ENCODE measurements around the gene PDGFD.

Gene PDGFD

DNA sequence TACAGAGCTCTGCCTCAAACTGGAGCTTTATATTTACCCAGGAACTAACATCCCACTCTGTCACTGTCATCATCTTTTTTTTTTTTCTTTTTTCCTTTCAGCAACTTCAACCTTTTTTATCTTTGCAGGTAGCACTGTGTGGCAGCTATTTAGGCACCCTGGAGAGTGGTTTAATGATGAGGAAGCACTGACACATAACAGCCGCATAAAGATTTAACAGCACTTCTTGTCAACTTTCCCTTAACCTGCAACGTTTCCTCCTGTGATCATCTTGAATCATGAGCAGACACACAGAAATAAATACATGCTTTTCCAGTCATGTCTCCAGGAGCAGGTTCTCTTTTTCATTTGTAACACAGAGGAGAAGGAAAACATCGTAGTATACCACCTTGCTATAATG is 34.8 kb downstream of the PDGFD start:
- no peaks in the 10 kb centered on the region for H3K4me1 Mint-ChIP-seq
- H3K27ac Mint-ChIP-seq, result no peak overlapping the region
- H3K9me3 Mint-ChIP-seq, result no peaks in the 10 kb centered on the region
- no peaks in the 10 kb centered on the region for H3K36me3 Mint-ChIP-seq (ENCODE audit: low read depth)
- H3K4me3 Mint-ChIP-seq, result no peak overlapping the region
- DNase-seq, result no peak
- H3K27me3 Mint-ChIP-seq (ENCODE audit: low read depth, poor library complexity), result no peaks in the 10 kb centered on the region
- TF ChIP-seq, protein P1, sequence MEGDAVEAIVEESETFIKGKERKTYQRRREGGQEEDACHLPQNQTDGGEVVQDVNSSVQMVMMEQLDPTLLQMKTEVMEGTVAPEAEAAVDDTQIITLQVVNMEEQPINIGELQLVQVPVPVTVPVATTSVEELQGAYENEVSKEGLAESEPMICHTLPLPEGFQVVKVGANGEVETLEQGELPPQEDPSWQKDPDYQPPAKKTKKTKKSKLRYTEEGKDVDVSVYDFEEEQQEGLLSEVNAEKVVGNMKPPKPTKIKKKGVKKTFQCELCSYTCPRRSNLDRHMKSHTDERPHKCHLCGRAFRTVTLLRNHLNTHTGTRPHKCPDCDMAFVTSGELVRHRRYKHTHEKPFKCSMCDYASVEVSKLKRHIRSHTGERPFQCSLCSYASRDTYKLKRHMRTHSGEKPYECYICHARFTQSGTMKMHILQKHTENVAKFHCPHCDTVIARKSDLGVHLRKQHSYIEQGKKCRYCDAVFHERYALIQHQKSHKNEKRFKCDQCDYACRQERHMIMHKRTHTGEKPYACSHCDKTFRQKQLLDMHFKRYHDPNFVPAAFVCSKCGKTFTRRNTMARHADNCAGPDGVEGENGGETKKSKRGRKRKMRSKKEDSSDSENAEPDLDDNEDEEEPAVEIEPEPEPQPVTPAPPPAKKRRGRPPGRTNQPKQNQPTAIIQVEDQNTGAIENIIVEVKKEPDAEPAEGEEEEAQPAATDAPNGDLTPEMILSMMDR (IDR thresholded peaks at IDR 0.05), result no peak

DNA sequence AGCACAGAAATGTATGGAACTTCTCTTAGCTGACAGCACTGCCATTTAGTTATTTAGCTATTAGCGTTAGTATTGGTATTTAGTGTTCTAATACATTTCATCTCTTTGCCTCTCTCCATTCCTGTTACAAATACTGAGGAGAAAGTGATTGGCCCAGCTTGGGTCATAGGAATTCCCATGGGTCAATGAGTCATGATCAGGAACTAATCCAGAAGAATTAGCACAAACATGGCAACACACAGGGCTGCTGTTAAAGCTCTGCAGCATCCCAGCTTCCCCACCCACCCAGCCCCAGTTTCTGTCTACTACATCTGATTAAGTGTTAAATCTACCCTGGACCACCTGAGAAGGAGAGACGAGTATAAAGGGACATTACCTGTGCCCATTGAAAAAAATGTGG is 36.1 kb downstream of the PDGFD start:
- H3K4me3 Mint-ChIP-seq, result no peak overlapping the region
- no peak overlapping the region for H3K27ac Mint-ChIP-seq
- TF ChIP-seq, protein P1 (IDR thresholded peaks at IDR 0.05), result no peak
- no peaks in the 10 kb centered on the region for H3K36me3 Mint-ChIP-seq (ENCODE audit: low read depth)
- no peaks in the 10 kb centered on the region for H3K4me1 Mint-ChIP-seq
- no peak for DNase-seq
- H3K9me3 Mint-ChIP-seq, result no peaks in the 10 kb centered on the region
- H3K27me3 Mint-ChIP-seq (ENCODE audit: low read depth, poor library complexity), result no peaks in the 10 kb centered on the region

- Mint-ChIP-seq H3K4me3 (no peak overlapping the region), H3K27me3 (ENCODE audit: low read depth, poor library complexity) (no peaks in the 10 kb centered on the region), H3K27ac (no peak overlapping the region), H3K36me3 (ENCODE audit: low read depth) (no peaks in the 10 kb centered on the region), H3K9me3 (no peaks in the 10 kb centered on the region), H3K4me1 (no peaks in the 10 kb centered on the region)
- TF ChIP-seq, protein P1 (IDR thresholded peaks at IDR 0.05), result no peak
- DNase-seq, result no peak
These were observed 37.5 kb downstream of the PDGFD start for GRCh38 chr11:104126464-104126863.

GRCh38 chr11:104124979-104125378 is 39.0 kb downstream of the PDGFD start:
- no peaks in the 10 kb centered on the region for H3K4me1 Mint-ChIP-seq
- H3K27me3 Mint-ChIP-seq (ENCODE audit: low read depth, poor library complexity), result no peaks in the 10 kb centered on the region
- TF ChIP-seq, protein P1 (IDR thresholded peaks at IDR 0.05), result no peak
- no peak overlapping the region for H3K27ac Mint-ChIP-seq
- H3K4me3 Mint-ChIP-seq, result no peak overlapping the region
- no peaks in the 10 kb centered on the region for H3K36me3 Mint-ChIP-seq (ENCODE audit: low read depth)
- no peaks in the 10 kb centered on the region for H3K9me3 Mint-ChIP-seq
- no peak for DNase-seq

GRCh38 chr11:104122836-104123235 is 41.1 kb downstream of the PDGFD start:
- Mint-ChIP-seq H3K27ac (no peak overlapping the region), H3K4me1 (no peaks in the 10 kb centered on the region), H3K9me3 (peaks cover 5% of the 10 kb centered on the region), H3K36me3 (ENCODE audit: low read depth) (no peaks in the 10 kb centered on the region), H3K4me3 (no peak overlapping the region), H3K27me3 (ENCODE audit: low read depth, poor library complexity) (no peaks in the 10 kb centered on the region)
- TF ChIP-seq, protein P1 (IDR thresholded peaks at IDR 0.05), result no peak
- no peak for DNase-seq

- TF ChIP-seq, protein P1 (IDR thresholded peaks at IDR 0.05), result no peak
- Mint-ChIP-seq H3K27ac (no peak overlapping the region), H3K4me1 (no peaks in the 10 kb centered on the region), H3K27me3 (ENCODE audit: low read depth, poor library complexity) (no peaks in the 10 kb centered on the region), H3K4me3 (no peak overlapping the region), H3K36me3 (ENCODE audit: low read depth) (no peaks in the 10 kb centered on the region), H3K9me3 (peaks cover 12% of the 10 kb centered on the region)
- no peak for DNase-seq
These were observed 41.8 kb downstream of the PDGFD start for GRCh38 chr11:104122011-104122635.
